ENCODE results near the gene CD163L1.
"Not testable (repeated sequence)": the region's sequence is repeated elsewhere in the genome, so short reads cannot be mapped to it uniquely, and the experiment has no call there.

CD163L1 gene

GRCh38 chr12:7344833-7345606, 98.9 kb downstream of the CD163L1 start:
- no peak overlapping the region for H3K4me2 ChIP-seq (ENCODE audit: low read depth, low read length, poor library complexity, severe bottlenecking)
- H3K9me3 ChIP-seq (ENCODE audit: insufficient read depth, low read depth, low read length): peaks cover 4% of the 10 kb centered on the region; the same call in 1 of the 2 replicates
- no peaks in the 10 kb centered on the region for H3K9me2 ChIP-seq (replicated peaks; ENCODE audit: low read depth, low read length)
- no peak overlapping the region for H2AFZ ChIP-seq (ENCODE audit: low read length)
- no peak for TF ChIP-seq CTCF (conservative IDR thresholded peaks at IDR 0.05; ENCODE audit: low read length)
- TF ChIP-seq EZH2phosphoT487 (IDR thresholded peaks at IDR 0.05; ENCODE audit: borderline replicate concordance): no peak
- H3K4me3 ChIP-seq (ENCODE audit: low read length, poor library complexity, severe bottlenecking): no peak overlapping the region
- no peak overlapping the region for H3K9ac ChIP-seq (ENCODE audit: low read depth, low read length, poor library complexity, severe bottlenecking)
- H3F3A ChIP-seq (ENCODE audit: low read depth): no peaks in the 10 kb centered on the region
- H3K36me3 ChIP-seq (ENCODE audit: insufficient read depth, low read length): no peaks in the 10 kb centered on the region
- peaks cover 35% of the 10 kb centered on the region for H3K27me3 ChIP-seq (ENCODE audit: insufficient read depth, low read length, poor library complexity, severe bottlenecking)
- H3K4me1 ChIP-seq (ENCODE audit: insufficient read depth, low read length, poor library complexity, severe bottlenecking): peaks cover 10% of the 10 kb centered on the region
- no peaks in the 10 kb centered on the region for H4K20me1 ChIP-seq (ENCODE audit: insufficient read depth, low read length, poor library complexity, severe bottlenecking)
- H3K79me2 ChIP-seq (ENCODE audit: insufficient read depth, low read length): no peaks in the 10 kb centered on the region

DNA sequence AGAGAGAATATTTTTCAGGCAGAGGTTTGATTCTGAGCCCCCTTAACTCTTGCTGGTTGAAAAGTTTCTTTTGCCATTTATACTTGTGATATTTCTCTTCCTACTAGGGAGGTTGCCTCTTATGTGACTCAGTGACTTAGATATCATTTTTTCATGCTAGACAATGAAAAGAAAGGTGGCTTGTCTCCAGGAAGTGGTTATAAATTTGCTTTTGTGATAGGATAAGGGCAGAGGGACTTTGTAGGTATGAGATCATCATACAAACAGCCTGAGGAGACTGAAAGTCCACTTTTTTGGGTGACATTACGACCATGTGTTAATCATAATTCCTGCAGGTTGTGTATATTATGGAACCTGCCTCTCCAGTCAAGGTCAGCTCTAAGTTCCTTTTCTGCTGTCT, 104.3 kb downstream of the CD163L1 start:
- no peak overlapping the region for H3K9ac ChIP-seq (ENCODE audit: low read depth, low read length, poor library complexity, severe bottlenecking)
- no peak overlapping the region for H3K4me2 ChIP-seq (ENCODE audit: low read depth, low read length, poor library complexity, severe bottlenecking)
- H3K9me3 ChIP-seq (ENCODE audit: insufficient read depth, low read depth, low read length): peaks cover 4% of the 10 kb centered on the region; the same call in 1 of the 2 replicates
- H3K4me1 ChIP-seq (ENCODE audit: insufficient read depth, low read length, poor library complexity, severe bottlenecking): no peaks in the 10 kb centered on the region
- no peaks in the 10 kb centered on the region for H3K79me2 ChIP-seq (ENCODE audit: insufficient read depth, low read length)
- no peak overlapping the region for H2AFZ ChIP-seq (ENCODE audit: low read length)
- no peaks in the 10 kb centered on the region for H3K36me3 ChIP-seq (ENCODE audit: insufficient read depth, low read length)
- H3F3A ChIP-seq (ENCODE audit: low read depth): no peaks in the 10 kb centered on the region
- no peak overlapping the region for H3K4me3 ChIP-seq (ENCODE audit: low read length, poor library complexity, severe bottlenecking)
- H3K27me3 ChIP-seq (ENCODE audit: insufficient read depth, low read length, poor library complexity, severe bottlenecking): peaks cover 6% of the 10 kb centered on the region
- TF ChIP-seq EZH2phosphoT487 (IDR thresholded peaks at IDR 0.05; ENCODE audit: borderline replicate concordance): no peak
- no peaks in the 10 kb centered on the region for H3K9me2 ChIP-seq (replicated peaks; ENCODE audit: low read depth, low read length)
- no peaks in the 10 kb centered on the region for H4K20me1 ChIP-seq (ENCODE audit: insufficient read depth, low read length, poor library complexity, severe bottlenecking)

DNA sequence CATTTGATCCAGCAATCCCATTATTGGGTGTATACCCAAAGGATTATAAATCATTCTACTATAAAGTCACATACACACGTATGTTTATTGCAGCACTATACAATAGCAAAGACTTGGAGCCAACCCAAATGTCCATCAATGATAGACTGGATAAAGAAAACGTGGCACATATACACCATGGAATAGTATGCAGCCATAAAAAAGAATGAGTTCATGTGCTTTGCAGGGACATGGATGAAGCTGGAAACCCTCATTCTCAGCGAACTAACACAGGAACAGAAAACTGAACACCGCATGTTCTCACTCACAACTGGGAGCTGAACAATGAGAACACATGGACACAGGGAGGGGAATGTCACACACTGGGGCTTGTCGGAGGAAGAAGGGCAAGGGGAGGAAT, 106.2 kb downstream of the CD163L1 start:
- H3K9me3 ChIP-seq (ENCODE audit: insufficient read depth, low read depth, low read length); H3K9me2 ChIP-seq (replicated peaks; ENCODE audit: low read depth, low read length); H3K4me3 ChIP-seq (ENCODE audit: low read length, poor library complexity, severe bottlenecking); H3K9ac ChIP-seq (ENCODE audit: low read depth, low read length, poor library complexity, severe bottlenecking); H3K27me3 ChIP-seq (ENCODE audit: insufficient read depth, low read length, poor library complexity, severe bottlenecking); H3K4me2 ChIP-seq (ENCODE audit: low read depth, low read length, poor library complexity, severe bottlenecking); H4K20me1 ChIP-seq (ENCODE audit: insufficient read depth, low read length, poor library complexity, severe bottlenecking); H3F3A ChIP-seq (ENCODE audit: low read depth); H2AFZ ChIP-seq (ENCODE audit: low read length); H3K36me3 ChIP-seq (ENCODE audit: insufficient read depth, low read length); H3K79me2 ChIP-seq (ENCODE audit: insufficient read depth, low read length); H3K4me1 ChIP-seq (ENCODE audit: insufficient read depth, low read length, poor library complexity, severe bottlenecking): not testable (repeated sequence)

- Histone ChIP-seq H3K9me3 (ENCODE audit: insufficient read depth, low read depth, low read length) (no peaks in the 10 kb centered on the region), H3K9ac (ENCODE audit: low read depth, low read length, poor library complexity, severe bottlenecking) (no peak overlapping the region), H3K4me3 (ENCODE audit: low read length, poor library complexity, severe bottlenecking) (no peak overlapping the region), H3K4me2 (ENCODE audit: low read depth, low read length, poor library complexity, severe bottlenecking) (no peak overlapping the region), H3K4me1 (ENCODE audit: insufficient read depth, low read length, poor library complexity, severe bottlenecking) (no peaks in the 10 kb centered on the region), H3K9me2 (replicated peaks; ENCODE audit: low read depth, low read length) (no peaks in the 10 kb centered on the region), H3K27me3 (ENCODE audit: insufficient read depth, low read length, poor library complexity, severe bottlenecking) (peaks cover 5% of the 10 kb centered on the region), H3K36me3 (ENCODE audit: insufficient read depth, low read length) (no peaks in the 10 kb centered on the region), H4K20me1 (ENCODE audit: insufficient read depth, low read length, poor library complexity, severe bottlenecking) (no peaks in the 10 kb centered on the region), H2AFZ (ENCODE audit: low read length) (no peak overlapping the region), H3K79me2 (ENCODE audit: insufficient read depth, low read length) (no peaks in the 10 kb centered on the region), H3F3A (ENCODE audit: low read depth) (no peaks in the 10 kb centered on the region)
- TF ChIP-seq EZH2phosphoT487 (IDR thresholded peaks at IDR 0.05; ENCODE audit: borderline replicate concordance) (no peak), CTCF (conservative IDR thresholded peaks at IDR 0.05; ENCODE audit: low read length) (no peak)
Measured at GRCh38 chr12:7327918-7328317, 116.0 kb downstream of the CD163L1 start.
